H9 (cell line): ENCODE measurements around the gene TSC22D3. TPM values are rescaled to one million over a fixed set of nuclear protein-coding genes. Genes with fewer than 3 reads are reported as not detected.

ENCODE experiments used
- DNase-seq: peaks from one replicate; pipeline ENCODE4 v3.0.0-alpha.2; 2017
- H2AFZ ChIP-seq: one replicate; pipeline ENCODE4 v1.6.1; 2013; ENCODE audit warnings: mild to moderate bottlenecking, low read length, control low read depth, moderate library complexity
- H2AK5ac ChIP-seq: 2 replicates; pipeline ENCODE4 v1.6.1; 2013; ENCODE audit warnings: low read length, control low read depth, mixed read lengths; ENCODE audit not compliant: insufficient read length
- H2BK120ac ChIP-seq: one replicate; pipeline ENCODE4 v1.6.1; 2013; ENCODE audit warnings: low read depth, mild to moderate bottlenecking, low read length, control low read depth, inconsistent platforms; ENCODE audit not compliant: poor library complexity, severe bottlenecking
- H2BK12ac ChIP-seq: 2 replicates; pipeline ENCODE4 v1.6.1; 2013; ENCODE audit warnings: low read length, control low read depth, mixed read lengths, low read depth; ENCODE audit not compliant: insufficient read length
- H2BK15ac ChIP-seq: 2 replicates; pipeline ENCODE4 v1.6.1; 2013; ENCODE audit warnings: low read depth, low read length, control low read depth
- H2BK20ac ChIP-seq: one replicate; pipeline ENCODE4 v1.6.1; 2013; ENCODE audit warnings: low read depth, mild to moderate bottlenecking, low read length, control low read depth, inconsistent platforms; ENCODE audit not compliant: poor library complexity, severe bottlenecking
- H2BK5ac ChIP-seq: 2 replicates; pipeline ENCODE4 v1.6.1; 2013; ENCODE audit warnings: low read length, control low read depth, mixed read lengths; ENCODE audit not compliant: insufficient read length
- H3K14ac ChIP-seq: 2 replicates; pipeline ENCODE4 v1.6.1; 2013; ENCODE audit warnings: low read length, control low read depth; ENCODE audit not compliant: insufficient read depth
- H3K18ac ChIP-seq: 2 replicates; pipeline ENCODE4 v1.6.1; 2013; ENCODE audit warnings: low read depth, mild to moderate bottlenecking, mixed read lengths, low read length, control low read depth; ENCODE audit not compliant: insufficient read length
- H3K23ac ChIP-seq: 2 replicates; pipeline ENCODE4 v1.6.1; 2013; ENCODE audit warnings: low read length, control low read depth, mixed read lengths, low read depth; ENCODE audit not compliant: insufficient read length
- H3K23me2 ChIP-seq: 2 replicates; pipeline ENCODE4 v1.6.1; 2013; ENCODE audit warnings: low read depth, mild to moderate bottlenecking, mixed read lengths, low read length, control low read depth; ENCODE audit not compliant: insufficient read length, poor library complexity, severe bottlenecking
- H3K27ac ChIP-seq: 2 replicates; pipeline ENCODE4 v1.5.1; 2013; ENCODE audit warnings: low read length, control low read depth, mixed read lengths, low read depth; ENCODE audit not compliant: insufficient read length
- H3K27me3 ChIP-seq: 2 replicates; pipeline ENCODE4 v1.6.1; 2013; ENCODE audit warnings: low read length, control low read depth, inconsistent platforms; ENCODE audit not compliant: insufficient read depth
- H3K4ac ChIP-seq: 2 replicates; pipeline ENCODE4 v1.6.1; 2013; ENCODE audit warnings: low read depth, mild to moderate bottlenecking, control low read depth, inconsistent platforms, low read length, moderate library complexity
- H3K4me1 ChIP-seq: 2 replicates; pipeline ENCODE4 v1.6.1; 2013; ENCODE audit warnings: low read length, control low read depth, inconsistent platforms; ENCODE audit not compliant: insufficient read depth
- H3K4me2 ChIP-seq: 2 replicates; pipeline ENCODE4 v1.6.1; 2013; ENCODE audit warnings: low read length, control low read depth, mixed read lengths; ENCODE audit not compliant: insufficient read length, insufficient read depth
- H3K56ac ChIP-seq: 2 replicates; pipeline ENCODE4 v1.6.1; 2013; ENCODE audit warnings: low read depth, mild to moderate bottlenecking, mixed read lengths, low read length, control low read depth; ENCODE audit not compliant: insufficient read length
- H3K79me1 ChIP-seq: 2 replicates; pipeline ENCODE4 v1.6.1; 2013; ENCODE audit warnings: low read depth, mild to moderate bottlenecking, moderate library complexity, low read length, control low read depth, inconsistent platforms; ENCODE audit not compliant: insufficient read depth, poor library complexity, severe bottlenecking
- H3K79me2 ChIP-seq: 2 replicates; pipeline ENCODE4 v1.6.1; 2013; ENCODE audit warnings: low read length, control low read depth, inconsistent platforms; ENCODE audit not compliant: insufficient read depth
- H3K9ac ChIP-seq: 2 replicates; pipeline ENCODE4 v1.6.1; 2013; ENCODE audit warnings: low read length, control low read depth, mixed read lengths; ENCODE audit not compliant: insufficient read length; ENCODE audit errors: extremely low read depth
- H3K9me3 ChIP-seq: one replicate; pipeline ENCODE4 v1.6.1; 2013; ENCODE audit warnings: low read depth, low read length, inconsistent platforms; ENCODE audit not compliant: control insufficient read depth
- H3T11ph ChIP-seq: one replicate; pipeline ENCODE4 v1.6.1; 2013; ENCODE audit warnings: mild to moderate bottlenecking, low read length, control low read depth, inconsistent platforms
- H4K20me1 ChIP-seq: one replicate; pipeline ENCODE4 v1.6.1; 2013; ENCODE audit not compliant: control insufficient read depth, insufficient read length, insufficient read depth
- H4K5ac ChIP-seq: 2 replicates; pipeline ENCODE4 v1.6.1; 2013; ENCODE audit warnings: low read depth, mild to moderate bottlenecking, mixed read lengths, low read length, control low read depth; ENCODE audit not compliant: insufficient read length
- H4K8ac ChIP-seq: replicated peaks from 2 replicates; pipeline ENCODE4 v1.6.1; 2013; ENCODE audit warnings: low read length, control low read depth, mixed read lengths, low read depth; ENCODE audit not compliant: insufficient read length
- H4K91ac ChIP-seq: 2 replicates; pipeline ENCODE4 v1.6.1; 2013; ENCODE audit warnings: low read depth, mild to moderate bottlenecking, moderate library complexity, mixed read lengths, low read length, control low read depth; ENCODE audit not compliant: insufficient read length
- H3K27ac Mint-ChIP-seq, 3 experiments: 2 replicates in 2 of 3; 3 replicates in 1 of 3; pipeline ENCODE4 v1.8.0; 2020 to 2021; ENCODE audit warnings: mixed read lengths in 3 of 3, mild to moderate bottlenecking in 1 of 3, moderate library complexity in 1 of 3
- H3K27me3 Mint-ChIP-seq: 2 replicates; pipeline ENCODE4 v1.8.0; 2021; ENCODE audit warnings: low read depth, mild to moderate bottlenecking, moderate library complexity, mixed read lengths
- H3K36me3 Mint-ChIP-seq, 3 experiments: 2 replicates in 2 of 3; 3 replicates in 1 of 3; pipeline ENCODE4 v1.8.0; 2020 to 2021; ENCODE audit warnings: low read depth in 3 of 3, mixed read lengths in 3 of 3; ENCODE audit not compliant: insufficient read depth in 1 of 3
- H3K4me1 Mint-ChIP-seq, 2 experiments: 2 replicates each; pipeline ENCODE4 v1.8.0; 2020; ENCODE audit warnings: mixed read lengths in 2 of 2
- H3K4me3 Mint-ChIP-seq, 2 experiments: 2 replicates in 1 of 2; 3 replicates in 1 of 2; pipeline ENCODE4 v1.8.0; 2020 to 2021; ENCODE audit warnings: mild to moderate bottlenecking in 2 of 2, mixed read lengths in 2 of 2, moderate library complexity in 1 of 2
- H3K9me3 Mint-ChIP-seq, 2 experiments: 2 replicates in 1 of 2; 3 replicates in 1 of 2; pipeline ENCODE4 v1.8.0; 2020; ENCODE audit warnings: mild to moderate bottlenecking in 2 of 2, mixed read lengths in 2 of 2, moderate library complexity in 1 of 2
- WGBS: extraction: QIAGEN DNeasy Blood & Tissue Kit; methylation state at CpG from one replicate; pipeline ENCODE4 v1.1.7; 2013; ENCODE audit warnings: missing lambda C conversion rate, low lambda C conversion rate, mixed read lengths; ENCODE audit not compliant: insufficient read length; ENCODE audit errors: extremely low coverage; 5-methylcytosine and 5-hydroxymethylcytosine counted together
- total RNA-seq: library from RNA; stranded (reverse); gene quantifications from 2 replicates; pipeline ENCODE4 v1.2.1, GENCODE V29; 2021
- TF ChIP-seq, protein P1 (sequence below): fragments of 200-600 bp; sonication (generic); conservative IDR thresholded peaks from 3 replicates; pipeline ENCODE4 v1.8.0; 2021; ENCODE audit warnings: antibody characterized with exemption, mild to moderate bottlenecking

The TSC22D3 gene
- total RNA-seq, 1 experiment from 2014 or later: 10.5 TPM

DNA sequence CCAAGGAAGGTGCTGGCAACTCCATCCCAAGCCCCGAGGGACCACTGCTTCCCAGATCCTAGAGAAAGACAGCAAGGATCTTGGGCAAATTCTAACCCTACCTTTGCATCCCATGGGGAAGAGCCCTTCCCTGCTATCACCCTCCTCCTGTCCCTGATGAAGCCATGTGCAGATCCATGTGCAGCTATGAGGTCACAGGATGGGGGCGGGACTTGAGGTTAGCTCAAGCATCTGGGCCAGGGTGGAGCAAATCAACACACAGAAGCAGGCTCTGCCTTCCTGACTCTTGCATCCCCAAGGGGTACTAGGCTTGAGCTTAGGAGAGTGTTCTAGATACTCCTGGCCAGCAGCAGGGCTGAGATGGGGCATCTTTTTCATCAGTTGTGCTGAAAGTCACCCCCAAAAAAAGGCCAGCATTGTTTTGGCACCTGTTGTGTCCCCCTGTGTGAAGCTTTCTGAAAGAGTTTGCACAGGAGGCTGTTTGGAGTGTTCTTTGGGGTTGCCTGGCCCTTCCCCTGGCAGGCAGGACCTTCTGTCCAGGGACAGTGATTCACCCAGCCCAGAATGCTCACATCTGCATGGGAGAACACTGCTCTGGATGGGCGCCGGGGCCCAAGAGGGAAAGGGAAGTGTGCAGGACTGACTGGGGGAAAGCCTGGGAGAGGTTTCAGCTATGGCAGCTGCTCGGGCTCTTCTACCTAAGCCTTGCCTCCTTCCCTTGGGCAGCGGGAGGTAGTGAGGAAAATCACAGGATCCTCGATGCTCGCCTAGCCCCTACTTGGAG lies 96.4 kb downstream of the TSC22D3 start:
- H3K9ac ChIP-seq: no peak overlapping the region
- H4K5ac ChIP-seq: no peak overlapping the region
- Mint-ChIP-seq H3K36me3 (no peaks in the 10 kb centered on the region; a peak in 1 of 7 replicates), H3K4me3 (no peak overlapping the region), H3K4me1 (peaks cover 0 to 30% of the 10 kb centered on the region in 2 experiments; a peak in 2 of 4 replicates), H3K9me3 (peaks cover 0 to 64% of the 10 kb centered on the region in 2 experiments; a peak in 2 of 5 replicates), H3K27ac (no peak overlapping the region), H3K27me3 (peaks cover 13% of the 10 kb centered on the region)
- H2BK5ac ChIP-seq: no peak overlapping the region
- H3K79me2 ChIP-seq: no peaks in the 10 kb centered on the region
- no peaks in the 10 kb centered on the region; the same call in 1 of the 2 replicates for H3K27me3 ChIP-seq
- no peak overlapping the region for H3T11ph ChIP-seq
- H3K9me3 ChIP-seq: no peaks in the 10 kb centered on the region
- WGBS: no CpG with 5 or more reads among the region's 8 CpGs
- H3K79me1 ChIP-seq: no peaks in the 10 kb centered on the region
- H2BK12ac ChIP-seq: no peak overlapping the region
- H2AK5ac ChIP-seq: no peak overlapping the region
- no peak overlapping the region for H3K14ac ChIP-seq
- no peak overlapping the region for H3K4ac ChIP-seq
- no peak overlapping the region for H2AFZ ChIP-seq
- H3K27ac ChIP-seq: no peak overlapping the region
- TF ChIP-seq, protein P1, sequence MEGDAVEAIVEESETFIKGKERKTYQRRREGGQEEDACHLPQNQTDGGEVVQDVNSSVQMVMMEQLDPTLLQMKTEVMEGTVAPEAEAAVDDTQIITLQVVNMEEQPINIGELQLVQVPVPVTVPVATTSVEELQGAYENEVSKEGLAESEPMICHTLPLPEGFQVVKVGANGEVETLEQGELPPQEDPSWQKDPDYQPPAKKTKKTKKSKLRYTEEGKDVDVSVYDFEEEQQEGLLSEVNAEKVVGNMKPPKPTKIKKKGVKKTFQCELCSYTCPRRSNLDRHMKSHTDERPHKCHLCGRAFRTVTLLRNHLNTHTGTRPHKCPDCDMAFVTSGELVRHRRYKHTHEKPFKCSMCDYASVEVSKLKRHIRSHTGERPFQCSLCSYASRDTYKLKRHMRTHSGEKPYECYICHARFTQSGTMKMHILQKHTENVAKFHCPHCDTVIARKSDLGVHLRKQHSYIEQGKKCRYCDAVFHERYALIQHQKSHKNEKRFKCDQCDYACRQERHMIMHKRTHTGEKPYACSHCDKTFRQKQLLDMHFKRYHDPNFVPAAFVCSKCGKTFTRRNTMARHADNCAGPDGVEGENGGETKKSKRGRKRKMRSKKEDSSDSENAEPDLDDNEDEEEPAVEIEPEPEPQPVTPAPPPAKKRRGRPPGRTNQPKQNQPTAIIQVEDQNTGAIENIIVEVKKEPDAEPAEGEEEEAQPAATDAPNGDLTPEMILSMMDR: no peak
- no peaks in the 10 kb centered on the region for H4K20me1 ChIP-seq
- peak; percentile 39 for DNase-seq
- H3K56ac ChIP-seq: no peak overlapping the region
- H2BK15ac ChIP-seq: no peak overlapping the region
- no peak overlapping the region for H3K18ac ChIP-seq
- H2BK120ac ChIP-seq: no peak overlapping the region
- H4K8ac ChIP-seq: no peak overlapping the region
- no peak overlapping the region for H2BK20ac ChIP-seq
- H4K91ac ChIP-seq: no peak overlapping the region
- H3K4me1 ChIP-seq: no peaks in the 10 kb centered on the region; the same call in 1 of the 2 replicates
- H3K23ac ChIP-seq: no peak overlapping the region
- no peaks in the 10 kb centered on the region for H3K23me2 ChIP-seq
- no peak overlapping the region for H3K4me2 ChIP-seq
